K562 (cell line): ENCODE data around the gene TNNT1. TPM values are rescaled to one million over a fixed set of nuclear protein-coding genes. Genes with fewer than 3 reads are reported as not detected.

Experiments
- ATAC-seq: fragments of 200-7000 bp; cut with Tn5 transposase; 3 replicates; pipeline ENCODE4 v1.9.1; 2020; ENCODE audit warnings: moderate library complexity
- BruUV-seq: library from RNA; stranded (reverse); fragments of 400-500 nt; replicated peaks from 2 replicates; lab custom pipeline; 2021; lab: Mats Ljungman, UMichigan
- CTCF ChIA-PET: fragments of 300-600 bp; formaldehyde crosslinking; extraction: SDS; loops from one replicate; lab custom pipeline; 2021; ENCODE audit warnings: low intra/inter-chr PET ratio; lab: Yijun Ruan, JAX
- POLR2A ChIA-PET: fragments of 300-600, 350-650 bp; sonication (Branson Sonifier 250); formaldehyde crosslinking; extraction: SDS; loops from one replicate; lab custom pipeline; 2021; ENCODE audit warnings: antibody characterized with exemption, inconsistent platforms; lab: Yijun Ruan, JAX
- DNase-seq, 4 experiments: peaks; one replicate each; pipeline versions ENCODE4 v3.0.0 to v3.0.0-alpha.2; 2011 to 2018; ENCODE audit warnings: low spot score in 3 of 4, mixed read lengths in 3 of 4; ENCODE audit errors: extremely low read depth in 1 of 4
- FAIRE-seq: peaks from 2 replicates; lab custom pipeline; 2011; peaks lifted over from hg19 to GRCh38; lab: Jason Lieb, UNC
- H2AFZ ChIP-seq: 2 replicates; pipeline ENCODE4 v1.6.0; 2011; ENCODE audit warnings: low read depth, low read length, control low read depth, inconsistent platforms
- H3K27ac ChIP-seq: fragments of 200-600 bp; 3 replicates; pipeline ENCODE4 v1.8.0; 2011; ENCODE audit warnings: low read depth, mild to moderate bottlenecking, control low read depth, inconsistent platforms, low read length, moderate library complexity, mixed read lengths; ENCODE audit errors: extremely low read depth
- H3K27me3 ChIP-seq, 2 experiments: fragments of 300-600 bp in 1 of 2; 2 replicates in 1 of 2; 3 replicates in 1 of 2; pipeline versions ENCODE4 v1.6.0 to v1.8.0; 2011; ENCODE audit warnings: inconsistent platforms in 2 of 2, low read length in 2 of 2, mild to moderate bottlenecking in 1 of 2, mixed read lengths in 1 of 2, moderate library complexity in 1 of 2; ENCODE audit not compliant: control insufficient read depth in 2 of 2, insufficient read depth in 2 of 2
- H3K36me3 ChIP-seq: fragments of 300-600 bp; 3 replicates; pipeline ENCODE4 v1.8.0; 2011; ENCODE audit warnings: mild to moderate bottlenecking, low read length, inconsistent platforms; ENCODE audit not compliant: control insufficient read depth, insufficient read depth
- H3K4me1 ChIP-seq, 2 experiments: fragments of 200-600 bp in 1 of 2; replicated peaks in 1 of 2; 2 replicates in 1 of 2; 3 replicates in 1 of 2; pipeline versions ENCODE4 v1.5.1 to v1.8.0; 2011; ENCODE audit warnings: inconsistent platforms in 2 of 2, low read length in 2 of 2, mild to moderate bottlenecking in 1 of 2, mixed read lengths in 1 of 2, moderate library complexity in 1 of 2; ENCODE audit not compliant: control insufficient read depth in 2 of 2, insufficient read depth in 2 of 2
- H3K4me2 ChIP-seq: 2 replicates; pipeline ENCODE4 v1.6.1; 2011; ENCODE audit warnings: low read length, control low read depth, inconsistent platforms, mixed read lengths; ENCODE audit not compliant: insufficient read depth
- H3K4me3 ChIP-seq: fragments of 200-600 bp; sonication (generic), shearing (Covaris generic); 2 replicates; pipeline ENCODE4 v1.5.1; 2016; ENCODE audit warnings: control low read depth, inconsistent platforms
- H3K79me2 ChIP-seq: fragments of 200-600 bp; 3 replicates; pipeline ENCODE4 v1.8.0; 2011; ENCODE audit warnings: low read length, inconsistent platforms; ENCODE audit not compliant: control insufficient read depth, insufficient read depth
- H3K9ac ChIP-seq, 2 experiments: 2 replicates each; pipeline versions ENCODE4 v1.6.0 to v1.6.1; 2011; ENCODE audit warnings: low read depth in 2 of 2, low read length in 2 of 2, control low read depth in 1 of 2, inconsistent platforms in 1 of 2, mild to moderate bottlenecking in 1 of 2, mixed read lengths in 1 of 2; ENCODE audit not compliant: insufficient read depth in 1 of 2
- H3K9me1 ChIP-seq: one replicate; pipeline ENCODE4 v1.6.0; 2011; ENCODE audit warnings: inconsistent platforms, mild to moderate bottlenecking, low read length, moderate library complexity; ENCODE audit not compliant: control insufficient read depth, insufficient read depth
- H3K9me3 ChIP-seq: replicated peaks from 2 replicates; pipeline ENCODE4 v1.5.1; 2011; ENCODE audit warnings: low read depth, low read length, inconsistent platforms; ENCODE audit not compliant: control insufficient read depth, insufficient read depth
- H4K20me1 ChIP-seq: replicated peaks from 2 replicates; pipeline ENCODE4 v1.6.1; 2011; ENCODE audit warnings: low read length, inconsistent platforms, mixed read lengths; ENCODE audit not compliant: control insufficient read depth, insufficient read depth
- ARID1B ChIP-seq: fragments of 450-650 bp; IDR thresholded peaks from 2 replicates; pipeline ENCODE4 v1.6.1; 2016; ENCODE audit warnings: antibody characterized with exemption, mild to moderate bottlenecking, inconsistent platforms
- CHD4 ChIP-seq: fragments of 200-600 bp; sonication (generic); IDR thresholded peaks from 3 replicates; pipeline ENCODE4 v1.6.1; 2012; ENCODE audit warnings: low read depth, mild to moderate bottlenecking, mixed read lengths, low read length, inconsistent platforms; ENCODE audit not compliant: insufficient read depth, insufficient replicate concordance, poor library complexity, severe bottlenecking
- CREM ChIP-seq: IDR thresholded peaks from 2 replicates; pipeline ENCODE4 v1.6.1; 2014; ENCODE audit warnings: antibody characterized with exemption, low read depth
- ILK ChIP-seq: fragments of 450-650 bp; IDR thresholded peaks from 2 replicates; pipeline ENCODE4 v1.6.1; 2016; ENCODE audit warnings: missing genetic modification characterization, low read depth, mild to moderate bottlenecking, missing compliant biosample characterization, moderate library complexity, borderline replicate concordance
- JUND ChIP-seq, 2 experiments: IDR thresholded peaks; 2 replicates in 1 of 2; 3 replicates in 1 of 2; pipeline ENCODE4 v1.6.1; 2011; ENCODE audit warnings: borderline replicate concordance in 2 of 2, low read depth in 2 of 2, low read length in 2 of 2, improper control_type of control experiment in 1 of 2, missing biosample characterization in 1 of 2, missing genetic modification characterization in 1 of 2, missing genetic modification reagents in 1 of 2
- KLF13 ChIP-seq: fragments of 450-650 bp; IDR thresholded peaks from 2 replicates; pipeline ENCODE4 v1.6.1; 2016; ENCODE audit warnings: missing genetic modification characterization, low read depth, mild to moderate bottlenecking, missing compliant biosample characterization, moderate library complexity, borderline replicate concordance
- NR3C1 ChIP-seq: sonication (generic); formaldehyde crosslinking; IDR thresholded peaks from 2 replicates; pipeline ENCODE4 v1.8.1; 2022; ENCODE audit warnings: missing genetic modification reagents
- RCOR1 ChIP-seq, 2 experiments: IDR thresholded peaks; 2 replicates each; pipeline ENCODE4 v1.6.1; 2012; ENCODE audit warnings: low read depth in 2 of 2, low read length in 2 of 2, borderline replicate concordance in 1 of 2, improper control_type of control experiment in 1 of 2
- SIN3A ChIP-seq, 2 experiments: fragments of 150-350 bp in 1 of 2; IDR thresholded peaks; 2 replicates each; pipeline ENCODE4 v1.6.1; 2011 to 2016; ENCODE audit warnings: borderline replicate concordance in 2 of 2, low read depth in 2 of 2, low read length in 2 of 2, mild to moderate bottlenecking in 2 of 2, moderate library complexity in 2 of 2; ENCODE audit not compliant: control insufficient read depth in 1 of 2
- ZNF263 ChIP-seq: sonication (generic); formaldehyde crosslinking; IDR thresholded peaks from 2 replicates; pipeline ENCODE4 v1.8.0; 2022; ENCODE audit warnings: mild to moderate bottlenecking, missing genetic modification reagents, borderline replicate concordance
- ZNF3 ChIP-seq: fragments of 250-450 bp; sonication (Bioruptor Pico); IDR thresholded peaks from 2 replicates; pipeline ENCODE4 v1.5.0; 2021; ENCODE audit warnings: mild to moderate bottlenecking, moderate library complexity
- ZNF780A ChIP-seq: fragments of 250-450 bp; sonication (Bioruptor Pico); IDR thresholded peaks from 2 replicates; pipeline ENCODE4 v1.5.0; 2021; ENCODE audit warnings: mild to moderate bottlenecking
- WGBS: fragments of 100-300 bp; shearing (Covaris generic); methylation state at CpG from one replicate; pipeline ENCODE4 v1.1.6; 2016; ENCODE audit warnings: low coverage, mixed read lengths; ENCODE audit not compliant: insufficient coverage; ENCODE audit errors: missing lambda C conversion rate; 5-methylcytosine and 5-hydroxymethylcytosine counted together
- in situ Hi-C: fragments of 300-500 bp; cut with MboI; formaldehyde crosslinking; loops from 4 replicates; pipeline ENCODE4 v1.15.0; 2018; ENCODE audit warnings: inconsistent platforms, mixed read lengths
- intact Hi-C: fragments of 100-400 bp; cut with micrococcal nuclease; formaldehyde crosslinking; loops from 2 replicates; pipeline ENCODE4 v1.14.2; 2022
- polyA plus RNA-seq, 8 experiments: library from polyadenylated mRNA; depleted of rRNA in 4 of 8; stranded (reverse) in 5 of 8; unstranded in 3 of 8; fragments of >200 nt; fragmentation: Nextera tagmentation in 2 of 8; fragmentation: Illumina TruSeq in 1 of 8; extraction: Ambion mirVana in 2 of 8; extraction: Trizol in 1 of 8; gene quantifications; 2 replicates each; pipeline versions ENCODE4 v1.2.1 to v1.2.3, GENCODE V29; 2011 to 2014; ENCODE audit warnings: inconsistent platforms in 1 of 8, missing spikeins in 1 of 8
- total RNA-seq, 7 experiments: library from RNA; depleted of rRNA in 6 of 7; stranded (reverse); fragments of >200 nt in 6 of 7; fragmentation: Illumina TruSeq in 2 of 7; extraction: Trizol in 2 of 7; gene quantifications; 2 replicates each; pipeline versions ENCODE4 v1.2.1 to v1.2.3, GENCODE V29; 2011 to 2021; ENCODE audit warnings: low replicate concordance in 1 of 7
- TF ChIP-seq, protein P1 (sequence below): sonication (generic); formaldehyde crosslinking; IDR thresholded peaks from 2 replicates; pipeline ENCODE4 v1.9.0; 2022; ENCODE audit warnings: mild to moderate bottlenecking, missing genetic modification reagents
- TF ChIP-seq, protein P2 (sequence below), 3 experiments: IDR thresholded peaks in 2 of 3; conservative IDR thresholded peaks in 1 of 3; 2 replicates each; pipeline ENCODE4 v1.5.1; 2011 to 2012; ENCODE audit warnings: low read length in 3 of 3, mild to moderate bottlenecking in 3 of 3, control low read depth in 2 of 3, improper control_type of control experiment in 1 of 3, inconsistent platforms in 1 of 3, low read depth in 1 of 3, mixed read lengths in 1 of 3, moderate library complexity in 1 of 3; ENCODE audit not compliant: insufficient read depth in 2 of 3

The TNNT1 gene
- total and polyA plus RNA-seq, 9 of the 15 experiments (the other 6 are each of a cell fraction or from before 2014, with no cell fraction given), result 31.8 to 390 (median 227) TPM

DNA sequence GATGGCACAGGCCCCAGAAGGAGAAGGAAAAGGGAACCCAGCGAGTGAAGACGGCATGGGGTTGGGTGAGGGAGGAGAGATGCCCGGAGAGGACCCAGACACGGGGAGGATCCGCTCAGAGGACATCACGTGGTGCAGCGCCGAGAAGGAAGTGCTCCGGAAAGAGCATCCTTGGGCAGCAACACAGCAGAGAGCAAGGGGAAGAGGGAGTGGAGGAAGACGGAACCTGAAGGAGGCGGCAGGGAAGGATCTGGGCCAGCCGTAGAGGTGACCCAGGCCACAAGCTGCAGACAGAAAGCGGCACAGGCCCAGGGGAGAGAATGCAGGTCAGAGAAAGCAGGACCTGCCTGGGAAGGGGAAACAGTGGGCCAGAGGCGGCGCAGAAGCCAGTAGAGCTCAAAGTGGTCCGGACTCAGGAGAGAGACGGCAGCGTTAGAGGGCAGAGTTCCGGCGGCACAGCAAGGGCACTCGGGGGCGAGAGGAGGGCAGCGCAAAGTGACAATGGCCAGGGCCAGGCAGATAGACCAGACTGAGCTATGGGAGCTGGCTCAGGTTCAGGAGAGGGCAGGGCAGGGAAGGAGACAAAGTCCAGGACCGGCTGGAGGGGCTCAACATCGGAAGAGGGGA is 32.7 kb downstream of the TNNT1 start (continued):
- peak in 1 of 2 experiments; percentile 40; a peak in 1 of 4 replicates for TF ChIP-seq SIN3A (IDR thresholded peaks at IDR 0.05; ENCODE audit: borderline replicate concordance in 2 of 2, control insufficient read depth in 1 of 2, low read depth in 2 of 2, low read length in 2 of 2)
- TF ChIP-seq, protein P1, sequence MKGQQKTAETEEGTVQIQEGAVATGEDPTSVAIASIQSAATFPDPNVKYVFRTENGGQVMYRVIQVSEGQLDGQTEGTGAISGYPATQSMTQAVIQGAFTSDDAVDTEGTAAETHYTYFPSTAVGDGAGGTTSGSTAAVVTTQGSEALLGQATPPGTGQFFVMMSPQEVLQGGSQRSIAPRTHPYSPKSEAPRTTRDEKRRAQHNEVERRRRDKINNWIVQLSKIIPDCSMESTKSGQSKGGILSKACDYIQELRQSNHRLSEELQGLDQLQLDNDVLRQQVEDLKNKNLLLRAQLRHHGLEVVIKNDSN (CRISPR knock-in tag), result peak; percentile 95
- TF ChIP-seq ZNF263, result peak; percentile 86
- no peak for TF ChIP-seq ZNF3 (CRISPR knock-in tag)
- TF ChIP-seq NR3C1 (CRISPR knock-in tag), result no peak

DNA sequence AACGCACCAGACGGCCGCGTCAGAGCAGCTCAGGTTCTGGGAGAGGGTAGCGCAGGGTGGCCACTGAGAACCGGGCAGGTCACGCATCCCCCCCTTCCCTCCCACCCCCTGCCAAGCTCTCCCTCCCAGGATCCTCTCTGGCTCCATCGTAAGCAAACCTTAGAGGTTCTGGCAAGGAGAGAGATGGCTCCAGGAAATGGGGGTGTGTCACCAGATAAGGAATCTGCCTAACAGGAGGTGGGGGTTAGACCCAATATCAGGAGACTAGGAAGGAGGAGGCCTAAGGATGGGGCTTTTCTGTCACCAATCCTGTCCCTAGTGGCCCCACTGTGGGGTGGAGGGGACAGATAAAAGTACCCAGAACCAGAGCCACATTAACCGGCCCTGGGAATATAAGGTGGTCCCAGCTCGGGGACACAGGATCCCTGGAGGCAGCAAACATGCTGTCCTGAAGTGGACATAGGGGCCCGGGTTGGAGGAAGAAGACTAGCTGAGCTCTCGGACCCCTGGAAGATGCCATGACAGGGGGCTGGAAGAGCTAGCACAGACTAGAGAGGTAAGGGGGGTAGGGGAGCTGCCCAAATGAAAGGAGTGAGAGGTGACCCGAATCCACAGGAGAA is 33.5 kb downstream of the TNNT1 start:
- H3K27ac ChIP-seq, result peak overlapping the region; percentile 56
- WGBS, result 7% methylated on average over 10 of the region's 13 CpGs
- H4K20me1 ChIP-seq, result peaks cover 33% of the 10 kb centered on the region
- peak; percentile 32; the same call in 1 of the 2 replicates for TF ChIP-seq KLF13 (tag)
- TF ChIP-seq, protein P2, sequence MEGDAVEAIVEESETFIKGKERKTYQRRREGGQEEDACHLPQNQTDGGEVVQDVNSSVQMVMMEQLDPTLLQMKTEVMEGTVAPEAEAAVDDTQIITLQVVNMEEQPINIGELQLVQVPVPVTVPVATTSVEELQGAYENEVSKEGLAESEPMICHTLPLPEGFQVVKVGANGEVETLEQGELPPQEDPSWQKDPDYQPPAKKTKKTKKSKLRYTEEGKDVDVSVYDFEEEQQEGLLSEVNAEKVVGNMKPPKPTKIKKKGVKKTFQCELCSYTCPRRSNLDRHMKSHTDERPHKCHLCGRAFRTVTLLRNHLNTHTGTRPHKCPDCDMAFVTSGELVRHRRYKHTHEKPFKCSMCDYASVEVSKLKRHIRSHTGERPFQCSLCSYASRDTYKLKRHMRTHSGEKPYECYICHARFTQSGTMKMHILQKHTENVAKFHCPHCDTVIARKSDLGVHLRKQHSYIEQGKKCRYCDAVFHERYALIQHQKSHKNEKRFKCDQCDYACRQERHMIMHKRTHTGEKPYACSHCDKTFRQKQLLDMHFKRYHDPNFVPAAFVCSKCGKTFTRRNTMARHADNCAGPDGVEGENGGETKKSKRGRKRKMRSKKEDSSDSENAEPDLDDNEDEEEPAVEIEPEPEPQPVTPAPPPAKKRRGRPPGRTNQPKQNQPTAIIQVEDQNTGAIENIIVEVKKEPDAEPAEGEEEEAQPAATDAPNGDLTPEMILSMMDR (IDR thresholded peaks at IDR 0.05 in 2 of 3, conservative IDR thresholded peaks at IDR 0.05 in 1 of 3; ENCODE audit: insufficient read depth in 2 of 3, low read depth in 1 of 3, low read length in 3 of 3), result no peak
- TF ChIP-seq RCOR1 (IDR thresholded peaks at IDR 0.05; ENCODE audit: borderline replicate concordance in 1 of 2, low read depth in 2 of 2, low read length in 2 of 2), result peak in 1 of 2 experiments; percentile 56; a peak in 1 of 4 replicates
- TF ChIP-seq ILK (tag), result no peak
- no peak for TF ChIP-seq ZNF780A (CRISPR knock-in tag)
- 0 out of 2 replicates have a peak, but pooled peaks have one; percentile 22 for TF ChIP-seq CREM
- TF ChIP-seq CHD4, result no peak
- peak in 1 of 2 experiments; percentile 36; a peak in 1 of 4 replicates for TF ChIP-seq SIN3A (IDR thresholded peaks at IDR 0.05; ENCODE audit: borderline replicate concordance in 2 of 2, control insufficient read depth in 1 of 2, low read depth in 2 of 2, low read length in 2 of 2)
- 0 out of 2 replicates have a peak, but pooled peaks have one; percentile 24 for TF ChIP-seq ARID1B
- TF ChIP-seq JUND (IDR thresholded peaks at IDR 0.05; ENCODE audit: borderline replicate concordance, low read depth, low read length), result no peak
- peak; percentile 21; the same call in 1 of the 3 replicates for TF ChIP-seq JUND (tag; IDR thresholded peaks at IDR 0.05; ENCODE audit: borderline replicate concordance, low read depth, low read length)

More for the DNA sequence above, 33.5 kb downstream of the TNNT1 start:
- Histone ChIP-seq H3K4me1 (peaks cover 38 to 68% of the 10 kb centered on the region in 2 experiments), H3K9me1 (peaks cover 4% of the 10 kb centered on the region), H3K79me2 (peaks cover 62% of the 10 kb centered on the region), H3K27me3 (no peaks in the 10 kb centered on the region), H3K36me3 (peaks cover 35% of the 10 kb centered on the region; the same call in 2 of the 3 replicates), H2AFZ (no peak overlapping the region), H3K9ac (peak overlapping the region; percentile 87 to 98), H3K4me3 (peak overlapping the region; percentile 89), H3K4me2 (peak overlapping the region; percentile 98), H3K9me3 (no peaks in the 10 kb centered on the region)
- in situ Hi-C loops (no loop called here), intact Hi-C loops (no loop called here)
- BruUV-seq, result TSS peak; percentile 29
- peak; percentile 75 for FAIRE-seq
- peak; percentile 19 for ATAC-seq
- ChIA-PET CTCF (interaction anchor here (0.7 kb wide), 1 partner anchor 400 kb away, joined by 3 read pairs; no protein-coding TSS in a partner anchor), POLR2A (interaction anchor here (0.5 to 1.2 kb wide), 8 partner anchors 9 to 719 kb away, joined by 3 to 7 read pairs (median 3); partner anchors contain the start of gene DNAAF3)
- DNase-seq, result peak; percentile 57 to 88 (median 71)
